Erythroblast (primary cell): Measurements from ENCODE around the gene AFAP1.
A peak's percentile ranks its signal among the peaks of the same experiment; 100 is the strongest.

Experiments used
- DNase-seq, 2 experiments: peaks; one replicate each; lab custom pipeline; 2025; lab: John Stamatoyannopoulos, UW
- GATA1 ChIP-seq: IDR thresholded peaks from 2 replicates; pipeline ENCODE4 v1.6.1; 2011; ENCODE audit warnings: low read depth, mild to moderate bottlenecking, control low read depth, low read length, moderate library complexity
- POLR2A ChIP-seq: IDR thresholded peaks from 2 replicates; pipeline ENCODE4 v1.6.1; 2011; ENCODE audit warnings: mild to moderate bottlenecking, low read length

Gene AFAP1

DNA sequence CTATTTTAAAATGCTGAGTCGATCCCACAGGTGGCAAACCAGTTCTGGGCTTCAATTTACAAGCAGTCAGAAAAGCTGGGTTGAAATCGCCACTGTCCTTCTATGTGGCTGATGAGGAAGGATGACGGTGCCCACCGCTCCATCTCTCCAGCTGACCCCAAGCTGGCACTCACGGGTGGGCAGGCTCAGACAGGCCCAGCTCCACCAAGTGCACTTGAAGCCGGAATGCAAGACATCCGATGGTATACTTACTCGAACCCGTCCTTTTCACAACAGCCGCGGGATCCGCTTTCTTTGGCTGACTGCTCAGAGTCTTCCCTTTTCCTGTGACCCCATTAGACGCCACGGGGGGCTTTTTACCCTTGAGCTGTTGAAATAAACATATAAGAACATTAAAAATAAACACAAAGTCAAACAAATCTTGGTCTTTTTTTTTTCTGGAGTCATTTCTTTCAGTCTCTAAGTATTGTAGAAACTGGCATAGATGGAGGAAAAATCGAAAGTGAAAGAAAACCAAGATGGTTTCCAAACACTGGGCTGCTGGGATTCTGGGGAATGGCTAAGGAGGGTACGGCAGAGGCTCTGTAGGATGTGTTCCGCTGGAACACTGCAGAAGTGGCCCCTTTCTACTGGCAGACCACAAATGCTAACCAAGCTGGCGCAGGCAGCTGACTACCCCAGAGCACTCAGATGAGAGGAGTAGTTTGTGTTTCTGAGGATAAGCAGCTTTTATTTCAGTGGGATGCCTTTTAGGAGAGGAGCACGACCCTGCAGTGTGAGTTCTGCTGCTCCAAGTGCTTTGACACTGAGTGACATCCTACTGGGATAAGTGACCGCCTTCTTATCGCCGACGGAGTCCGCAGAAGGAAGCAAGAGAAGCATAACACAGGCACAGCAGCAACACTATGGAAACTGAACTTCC is 160.9 kb downstream of the AFAP1 start:
- no peak for DNase-seq
- no peak for TF ChIP-seq GATA1
- TF ChIP-seq POLR2A: no peak

GRCh38 chr4:7777871-7778509 is 161.7 kb downstream of the AFAP1 start:
- no peak for DNase-seq
- TF ChIP-seq GATA1: no peak

GRCh38 chr4:7777017-7777710 is 162.5 kb downstream of the AFAP1 start:
- TF ChIP-seq POLR2A (no peak), GATA1 (no peak)
- no peak for DNase-seq

DNA sequence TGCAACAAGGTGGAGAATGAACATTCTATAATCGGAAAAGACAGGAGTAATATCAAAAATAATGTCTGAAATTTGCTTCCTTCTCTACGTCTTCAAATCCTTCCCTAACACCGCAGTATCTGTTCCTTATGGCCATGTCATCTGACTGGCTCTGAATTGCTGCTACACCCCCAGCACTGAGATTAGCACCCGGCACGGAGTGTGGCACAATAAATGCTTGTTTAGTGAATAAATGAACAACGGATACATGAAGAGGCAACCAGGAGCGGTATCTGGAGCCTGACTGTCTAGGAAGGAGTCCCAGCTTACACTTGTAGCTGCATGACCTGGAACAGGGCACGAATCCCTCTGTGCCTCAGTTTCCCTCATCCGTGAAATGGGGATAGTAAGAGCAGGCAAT is 164.3 kb downstream of the AFAP1 start:
- DNase-seq: no peak
- no peak for TF ChIP-seq POLR2A

DNA sequence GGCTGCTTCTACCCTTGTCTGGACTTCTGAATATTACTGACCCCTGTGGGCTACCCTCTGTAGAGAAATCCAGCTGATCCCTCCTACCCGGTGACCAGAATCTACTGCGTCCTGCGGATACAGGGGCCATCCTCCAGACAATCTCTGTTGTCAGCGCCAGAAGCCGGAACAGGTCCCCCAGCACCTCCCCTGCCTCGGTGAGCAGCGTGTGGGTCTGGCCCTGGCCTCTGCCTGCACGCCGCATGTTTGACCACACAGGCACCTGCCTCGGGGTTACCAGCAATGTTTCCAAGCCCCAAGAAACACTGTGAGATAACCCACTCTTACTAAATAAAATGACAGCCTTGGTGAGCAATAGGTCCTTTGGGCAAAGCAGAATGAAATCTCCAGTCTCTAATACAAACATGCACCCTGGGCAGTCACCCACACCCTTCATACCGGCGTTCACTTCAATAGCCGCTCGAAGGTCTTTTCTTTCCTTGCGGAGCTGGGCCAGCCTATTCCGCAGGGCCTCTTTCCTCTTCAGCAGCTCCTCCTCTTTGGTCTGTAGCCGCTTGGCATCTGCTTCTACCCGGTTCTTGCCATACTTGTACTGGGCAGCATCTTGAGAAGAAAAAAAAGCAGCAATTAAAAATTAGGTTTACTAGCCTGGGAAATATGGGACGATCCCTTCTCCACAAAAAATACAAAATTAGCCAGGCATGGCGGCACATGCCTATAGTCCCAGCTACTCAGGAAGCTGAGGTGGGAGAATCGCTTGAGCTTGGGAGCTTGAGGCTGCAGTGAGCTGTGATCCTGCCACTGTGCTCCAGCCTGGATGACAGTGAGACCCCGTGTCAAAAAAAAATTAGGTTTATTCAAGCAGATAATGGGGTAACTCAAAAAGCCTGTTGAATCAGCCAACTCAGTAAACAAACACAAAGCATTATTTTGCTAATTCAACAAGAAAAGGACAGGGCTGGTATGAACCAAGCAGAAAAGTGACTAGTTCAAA is 165.1 kb downstream of the AFAP1 start:
- TF ChIP-seq GATA1 (no peak), POLR2A (no peak)
- no peak for DNase-seq

DNA sequence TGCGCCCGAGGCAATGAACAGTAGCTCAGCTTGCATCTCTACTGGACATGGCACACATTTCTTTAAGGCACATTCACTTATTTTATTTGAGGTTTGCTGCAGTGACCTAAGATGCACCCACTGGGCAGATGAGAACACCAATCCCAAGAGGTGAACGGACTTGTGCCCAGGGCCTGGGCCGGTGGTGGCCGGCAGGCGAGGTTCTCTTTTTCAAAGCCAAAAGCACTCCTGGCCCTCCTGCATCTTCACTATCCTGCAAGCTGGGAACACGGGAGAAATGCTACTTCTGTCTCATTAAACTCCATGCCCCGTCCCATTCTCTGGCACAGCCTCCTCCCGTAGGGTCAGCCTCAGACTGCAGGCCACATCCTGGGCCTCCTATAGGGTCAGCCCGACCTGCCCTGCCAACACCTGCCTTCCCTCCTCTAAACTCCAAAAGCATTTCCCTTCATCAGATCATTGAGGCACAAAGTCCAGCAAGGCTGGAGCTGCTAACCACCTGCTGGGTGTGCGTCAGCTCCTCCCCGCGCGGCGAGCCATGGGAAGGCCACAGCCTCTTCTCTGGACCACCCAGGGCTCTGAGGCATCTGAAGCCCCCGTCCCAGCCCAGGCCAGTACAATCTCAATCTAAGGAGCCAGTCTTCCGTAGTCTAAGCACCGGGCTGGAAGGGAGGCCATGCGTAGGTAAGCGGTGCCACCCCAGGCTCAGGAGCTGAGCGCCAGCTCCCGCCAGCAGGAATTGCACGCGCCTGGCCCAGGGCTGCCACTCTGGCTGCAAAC is 166.1 kb downstream of the AFAP1 start:
- TF ChIP-seq GATA1 (no peak), POLR2A (no peak)
- DNase-seq: no peak

- no peak for DNase-seq
- TF ChIP-seq GATA1: no peak
- no peak for TF ChIP-seq POLR2A
Measured at GRCh38 chr4:7772711-7773385, 166.8 kb downstream of the AFAP1 start.

DNA sequence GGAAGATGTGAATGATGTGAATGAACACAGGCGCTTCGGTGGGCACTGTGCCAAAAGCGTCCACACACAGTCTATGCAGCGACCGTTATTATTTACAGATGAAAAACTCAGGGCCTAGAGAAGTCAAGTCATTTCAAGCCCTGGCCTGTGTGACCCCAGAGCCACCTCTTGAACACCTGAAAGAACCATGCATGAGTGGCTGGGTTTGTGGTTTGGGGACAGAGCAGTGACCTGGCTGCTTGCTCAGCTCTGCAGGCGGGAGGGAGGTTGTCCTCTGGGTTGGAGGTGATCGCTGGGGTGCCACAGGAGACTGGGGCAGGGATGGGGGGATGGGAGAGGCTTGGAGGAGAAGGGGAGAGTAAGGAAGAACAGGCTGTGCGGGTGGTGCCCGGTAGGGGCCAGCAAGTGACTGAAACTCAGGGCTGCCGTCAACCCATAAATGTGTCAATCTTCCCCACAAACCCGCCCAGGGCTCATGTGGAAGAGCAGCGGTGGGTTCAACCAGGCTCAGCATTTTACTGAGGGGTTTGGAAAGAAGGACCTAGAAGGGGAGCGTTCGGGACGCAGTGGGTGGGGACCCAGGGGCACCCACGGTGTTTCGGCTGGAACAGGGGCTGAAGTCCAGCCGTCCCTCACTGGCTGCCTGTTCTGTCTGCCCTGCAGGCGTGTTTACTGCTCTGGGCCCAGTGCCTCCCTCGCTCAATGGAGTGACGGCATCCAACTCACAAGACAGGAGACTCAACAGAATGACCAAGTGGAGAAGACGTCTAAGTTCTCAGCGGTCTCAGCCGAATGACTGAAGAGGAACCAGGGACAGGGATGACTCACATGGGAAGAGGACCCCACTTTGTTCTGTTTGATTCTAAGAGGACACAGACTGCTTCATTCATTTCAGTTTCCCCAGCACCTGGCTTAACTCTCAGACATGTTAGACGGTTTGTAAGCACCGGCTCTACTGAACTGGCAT is 167.8 kb downstream of the AFAP1 start:
- DNase-seq: no peak
- TF ChIP-seq GATA1 (no peak), POLR2A (no peak)

- TF ChIP-seq POLR2A: no peak
- no peak for TF ChIP-seq GATA1
- no peak for DNase-seq
Measured at GRCh38 chr4:7771056-7771455, 168.6 kb downstream of the AFAP1 start.

DNA sequence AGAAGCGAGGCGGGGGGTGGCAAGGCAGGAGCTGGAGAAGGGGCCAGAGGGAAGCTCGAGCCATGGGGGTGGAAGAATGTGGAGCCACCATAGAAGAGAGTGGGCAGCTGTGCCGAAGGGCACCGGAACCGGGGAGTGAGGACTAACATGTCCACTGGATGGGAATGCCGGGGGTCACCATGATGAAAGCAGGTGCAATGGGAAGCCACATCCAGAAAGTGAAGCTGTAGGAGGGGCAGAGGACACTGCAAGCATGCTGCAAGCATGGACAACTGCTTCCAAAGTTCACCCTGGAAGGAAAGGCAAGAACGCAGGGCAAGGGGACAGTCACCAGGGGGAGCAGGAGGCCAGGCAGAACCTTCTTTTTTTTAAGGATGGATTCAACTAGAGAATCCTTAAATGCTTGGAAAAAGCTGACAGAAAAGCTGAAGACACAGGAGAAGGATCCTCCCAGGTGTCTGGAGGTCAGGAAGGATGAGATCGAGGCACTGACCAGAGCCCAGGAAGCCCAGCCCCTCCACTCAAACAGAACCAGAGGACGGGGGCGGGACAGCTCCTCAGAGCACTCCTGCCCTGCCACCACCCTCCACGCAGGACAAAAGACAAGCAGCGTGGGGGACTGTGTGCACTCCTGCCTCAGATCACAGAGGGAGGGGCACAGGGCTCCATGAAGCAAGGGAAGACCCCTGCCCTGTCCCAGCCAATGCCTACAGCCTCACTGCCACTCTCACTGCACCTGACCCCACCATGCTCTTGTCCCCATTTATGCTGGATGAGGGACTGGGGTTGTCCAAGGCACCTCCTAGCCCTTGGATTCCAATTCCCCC is 169.2 kb downstream of the AFAP1 start:
- DNase-seq: peak; percentile 7 to 22
- TF ChIP-seq POLR2A (no peak), GATA1 (no peak)
